HG03025 (cell line): ENCODE results near the gene TMEM123.
"Not testable (repeated sequence)": the region's sequence is repeated elsewhere in the genome, so short reads cannot be mapped to it uniquely, and the experiment has no call there.

Experiments used
- ATAC-seq: cut with Tn5 transposase; IDR thresholded peaks from one replicate; pipeline ENCODE4 v1.9.1; 2021; ENCODE audit warnings: mild to moderate bottlenecking, moderate library complexity; ENCODE audit not compliant: unreplicated experiment, low FRiP score

The TMEM123 gene

GRCh38 chr11:102451041-102451680 lies 1.4 kb downstream of the TMEM123 start:
- ATAC-seq = no peak

GRCh38 chr11:102449651-102450570 lies 2.7 kb downstream of the TMEM123 start:
- ATAC-seq = no peak

- ATAC-seq = no peak
Measured at GRCh38 chr11:102448869-102449224, 3.7 kb downstream of the TMEM123 start.

- no peak for ATAC-seq
Measured at GRCh38 chr11:102447941-102448868, 4.4 kb downstream of the TMEM123 start.

DNA sequence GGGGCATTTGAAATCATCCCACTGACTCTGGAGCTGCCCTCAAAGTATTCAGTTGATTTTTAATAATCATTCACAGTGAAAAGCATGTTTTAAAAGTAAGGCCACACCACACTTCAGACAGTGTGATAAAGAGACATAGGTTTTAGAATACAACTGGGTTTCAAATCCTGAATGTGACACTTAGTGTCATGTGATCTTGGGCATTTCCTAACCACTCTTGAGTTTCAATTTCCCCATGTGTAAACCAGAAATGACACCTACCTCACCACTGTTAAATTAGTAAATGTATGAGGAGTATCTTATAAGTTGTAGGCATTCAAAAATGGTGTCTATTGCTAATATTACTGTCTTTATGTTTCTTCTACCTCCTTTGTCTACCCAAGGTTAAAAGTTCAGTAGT lies 5.4 kb downstream of the TMEM123 start:
- ATAC-seq = peak; percentile 43

DNA sequence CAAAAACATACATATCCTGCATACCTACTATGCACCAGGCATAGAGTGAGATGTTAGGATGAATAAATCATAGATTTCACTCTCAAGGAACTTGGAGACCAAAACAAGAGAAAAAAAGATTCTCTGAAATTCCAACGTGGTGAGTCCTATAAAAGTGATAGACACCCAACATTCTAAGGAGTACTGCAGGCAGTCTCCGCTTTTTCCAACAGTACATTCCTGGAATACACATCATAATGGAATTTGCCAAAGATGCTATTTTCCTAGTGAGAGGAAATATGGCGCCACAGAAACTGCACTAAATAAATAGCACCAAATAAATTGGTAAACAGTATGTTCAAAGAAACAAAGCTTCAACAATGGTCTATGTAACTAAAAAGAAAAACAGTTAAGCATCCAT lies 6.0 kb downstream of the TMEM123 start:
- no peak for ATAC-seq

DNA sequence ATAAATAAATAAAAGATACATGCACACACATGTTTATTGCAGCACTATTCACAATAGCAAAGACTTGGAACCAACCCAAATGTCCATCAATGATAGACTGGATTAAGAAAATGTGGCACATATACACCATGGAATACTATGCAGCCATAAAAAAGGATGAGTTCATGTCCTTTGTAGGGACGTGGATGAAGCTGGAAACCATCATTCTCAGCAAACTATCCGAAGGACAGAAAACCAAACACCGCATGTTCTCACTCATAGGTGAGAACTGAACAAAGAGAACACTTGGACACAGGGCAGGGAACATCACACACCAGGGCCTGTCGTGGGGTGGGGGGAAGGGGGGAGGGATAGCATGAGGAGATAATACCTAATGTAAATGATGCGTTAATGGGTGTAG lies 7.9 kb downstream of the TMEM123 start:
- not testable (repeated sequence) for ATAC-seq

DNA sequence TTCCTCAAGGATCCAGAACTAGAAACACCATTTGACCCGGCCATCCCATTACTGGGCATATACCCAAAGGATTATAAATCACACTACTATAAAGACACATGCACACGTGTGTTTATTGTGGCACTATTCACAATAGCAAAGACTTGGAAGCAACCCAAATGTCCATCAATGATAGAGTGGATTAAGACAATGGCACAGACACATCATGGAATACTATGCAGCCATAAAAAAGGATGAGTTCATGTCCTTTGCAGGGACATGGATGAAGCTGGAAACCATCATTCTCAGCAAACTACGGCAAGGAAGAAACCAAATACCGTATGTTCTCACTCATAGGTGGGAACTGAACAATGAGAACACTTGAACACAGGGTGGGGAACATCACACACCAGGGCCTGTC lies 8.4 kb downstream of the TMEM123 start:
- not testable (repeated sequence) for ATAC-seq

DNA sequence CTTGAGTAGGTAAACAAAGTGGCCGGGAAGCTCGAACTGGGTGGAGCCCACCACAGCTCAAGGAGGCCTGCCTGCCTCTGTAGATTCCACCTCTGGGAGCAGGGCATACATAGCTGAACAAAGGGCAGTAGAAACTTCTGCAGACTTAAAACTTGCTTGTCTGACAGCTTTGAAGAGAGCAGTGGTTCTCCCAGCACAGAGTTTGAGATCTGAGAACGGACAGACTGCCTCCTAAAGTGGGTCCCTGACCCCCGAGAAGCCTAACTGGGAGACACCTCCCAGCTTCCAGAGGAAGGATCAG lies 13.6 kb downstream of the TMEM123 start:
- not testable (repeated sequence) for ATAC-seq

GRCh38 chr11:102438311-102439062 lies 14.1 kb downstream of the TMEM123 start:
- no peak for ATAC-seq

- no peak for ATAC-seq
Measured at GRCh38 chr11:102437727-102438126, 14.8 kb downstream of the TMEM123 start.

- ATAC-seq = no peak
Measured at GRCh38 chr11:102436976-102437375, 15.6 kb downstream of the TMEM123 start.

DNA sequence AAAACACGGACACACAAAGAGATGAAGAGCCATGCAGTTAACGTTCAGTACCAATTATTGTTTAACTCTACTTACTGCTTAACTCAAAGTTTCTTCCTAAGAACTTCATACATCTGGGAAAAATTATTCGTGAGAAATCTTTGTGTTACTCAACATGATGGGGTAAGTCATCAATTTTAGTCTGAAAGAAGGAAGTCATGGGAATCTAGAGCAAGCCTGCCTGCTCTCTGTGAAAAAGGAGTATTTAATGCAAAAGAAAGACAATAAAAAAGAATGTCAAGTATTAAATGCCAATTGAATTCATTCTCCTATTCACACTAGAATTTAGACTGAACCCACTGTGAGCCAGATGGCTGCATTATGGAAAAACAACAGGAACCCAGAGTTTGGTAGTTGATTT lies 16.0 kb downstream of the TMEM123 start:
- ATAC-seq = no peak

DNA sequence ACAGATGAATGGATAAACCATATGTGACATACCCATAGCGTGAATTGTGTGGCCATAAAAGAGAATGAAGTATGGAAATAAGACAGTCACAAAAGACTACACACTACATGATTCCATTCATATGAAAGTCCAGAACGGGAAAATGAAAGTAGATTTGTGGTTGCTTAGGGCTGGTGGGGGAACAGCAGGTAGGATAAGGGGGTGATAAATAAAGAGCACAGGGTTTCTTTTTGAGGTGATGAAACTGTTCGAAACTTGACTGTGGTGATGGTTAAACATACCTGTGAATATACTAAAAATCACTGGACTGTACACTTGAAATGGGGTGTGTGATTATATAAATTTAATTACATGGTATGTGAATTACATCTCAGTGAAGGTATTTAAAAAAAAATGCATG lies 16.9 kb downstream of the TMEM123 start:
- ATAC-seq = no peak

DNA sequence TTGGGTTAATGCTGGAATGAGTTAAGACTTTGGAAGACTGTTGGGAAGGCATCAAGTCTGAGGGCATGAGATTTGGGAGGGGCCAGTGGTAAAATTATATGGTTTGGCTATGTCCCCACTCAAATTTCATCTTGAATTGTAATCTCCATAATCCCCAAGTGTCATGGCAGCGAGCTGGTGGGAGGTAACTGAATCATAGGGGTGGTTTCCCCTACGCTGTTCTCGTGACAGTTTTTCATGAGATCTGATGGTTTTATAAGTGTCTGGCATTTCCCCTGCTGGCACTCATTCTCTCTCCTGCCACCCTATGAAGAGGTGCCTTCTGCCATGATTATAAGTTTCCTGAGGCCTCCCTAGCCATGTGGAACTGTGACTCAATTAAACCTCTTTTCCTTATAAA lies 19.0 kb downstream of the TMEM123 start:
- not testable (repeated sequence) for ATAC-seq

DNA sequence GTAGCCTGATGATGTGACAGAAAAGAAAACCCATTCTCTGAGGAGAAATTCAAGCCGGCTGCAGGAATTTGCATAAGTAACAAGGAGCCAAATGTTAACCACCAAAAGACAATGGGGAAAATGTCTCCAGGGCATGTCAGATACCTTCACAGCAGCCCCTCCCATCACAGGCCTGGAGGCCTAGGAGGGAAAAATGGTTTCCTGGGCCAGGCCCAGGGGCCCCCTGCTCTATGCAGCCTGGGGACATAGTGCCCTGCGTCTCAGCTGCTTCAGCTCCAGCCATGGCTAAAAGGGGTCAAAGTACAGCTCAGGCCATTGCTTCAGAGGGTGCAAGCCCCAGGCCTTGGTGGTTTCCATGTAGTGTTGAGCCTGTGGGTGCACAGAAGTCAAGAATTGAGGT lies 20.0 kb downstream of the TMEM123 start:
- ATAC-seq = not testable (repeated sequence)

DNA sequence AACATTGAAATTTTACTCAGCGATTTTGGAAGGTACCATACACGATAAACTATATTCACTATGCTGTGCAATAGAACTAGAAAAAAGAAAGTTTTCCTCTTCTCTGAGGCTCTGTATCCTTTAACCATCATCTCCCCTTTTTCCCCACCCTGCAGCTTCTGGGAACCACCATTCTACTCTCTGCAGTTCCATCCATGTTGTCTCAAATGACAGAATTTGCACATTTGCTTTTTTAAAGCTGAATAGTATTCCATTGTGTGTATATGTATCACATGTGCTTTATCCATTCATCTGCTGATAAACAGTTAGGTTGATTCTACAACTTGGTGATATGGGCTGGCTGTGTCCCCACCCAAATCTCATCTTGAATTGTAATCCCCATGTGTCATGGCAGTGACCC lies 21.2 kb downstream of the TMEM123 start:
- no peak for ATAC-seq

- ATAC-seq = peak; percentile 94
Measured at GRCh38 chr11:102430158-102430836, 22.3 kb downstream of the TMEM123 start.

GRCh38 chr11:102429691-102430090 lies 22.9 kb downstream of the TMEM123 start:
- ATAC-seq = no peak

- no peak for ATAC-seq
Measured at GRCh38 chr11:102429226-102429625, 23.3 kb downstream of the TMEM123 start.
